Esophagus squamous epithelium (tissue), 4 donors: ENCODE measurements around the gene EPC1.

ENCODE experiments used
- CTCF ChIP-seq, 6 experiments: fragments of 450-650 bp in 4 of 6; fragments of 200-600 bp in 2 of 6; sonication (generic) in 2 of 6; IDR thresholded peaks; one replicate each; pipeline ENCODE4 v1.5.1; 2016 to 2019; ENCODE audit warnings: antibody characterized with exemption in 6 of 6, mild to moderate bottlenecking in 4 of 6, moderate library complexity in 4 of 6
- POLR2A ChIP-seq, 4 donors: fragments of 450-650 bp; IDR thresholded peaks; one replicate each; pipeline ENCODE4 v1.6.1; 2017; ENCODE audit warnings: antibody characterized with exemption in 4 of 4, mild to moderate bottlenecking in 4 of 4, moderate library complexity in 3 of 4

- TF ChIP-seq CTCF (IDR thresholded peaks at IDR 0.05) (no peak), POLR2A (IDR thresholded peaks at IDR 0.05) (no peak)
Observed at GRCh38 chr10:32373496-32373895, 26.5 kb upstream of the EPC1 start.
